ENCODE results near the gene BCAN. TPM values are rescaled to one million over a fixed set of nuclear protein-coding genes. Genes with fewer than 3 reads are reported as not detected.

The BCAN gene
- total and polyA plus RNA-seq, 2 of the 8 experiments (the other 6 are each of a cell fraction or from before 2014, with no cell fraction given) = 4.5 to 24.0 TPM

DNA sequence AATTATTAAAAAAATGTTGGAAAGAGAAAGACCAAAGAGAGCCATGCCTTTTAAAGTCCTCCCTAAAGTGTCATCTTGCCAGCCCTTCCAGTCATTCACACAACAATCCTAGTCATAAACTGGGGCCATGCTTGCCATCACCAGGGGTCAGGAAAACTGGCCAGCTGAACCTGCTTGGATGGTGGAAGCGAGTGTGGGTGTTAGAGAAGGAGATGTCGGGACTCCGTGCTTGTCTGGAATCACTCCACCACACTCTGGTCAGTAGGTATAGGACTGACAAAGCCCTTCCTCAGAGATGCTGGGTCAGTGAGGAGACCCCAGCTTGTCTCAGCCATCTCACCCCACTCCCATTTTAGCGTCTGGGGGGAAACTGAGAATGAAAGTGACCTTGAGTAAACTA, 26.0 kb upstream of the BCAN start (continued):
- no peak for TF ChIP-seq ATF2 (IDR thresholded peaks at IDR 0.05; ENCODE audit: low read length)

Data from H1 (cell line).